A549 treated with RU486 at 1 μM for 4 hours (cell line): ENCODE measurements around the gene OR52A5. TPM values are rescaled to one million over a fixed set of nuclear protein-coding genes. Genes with fewer than 3 reads are reported as not detected.

ENCODE experiments used
- total RNA-seq: library from RNA; stranded (reverse); fragments of 200-300 nt; extraction: Qiagen RNA extraction; gene quantifications from 5 replicates; pipeline ENCODE4 v1.2.3, GENCODE V29; 2022; ENCODE audit warnings: low read depth

The OR52A5 gene
- not detected in 5 replicates for total RNA-seq

DNA sequence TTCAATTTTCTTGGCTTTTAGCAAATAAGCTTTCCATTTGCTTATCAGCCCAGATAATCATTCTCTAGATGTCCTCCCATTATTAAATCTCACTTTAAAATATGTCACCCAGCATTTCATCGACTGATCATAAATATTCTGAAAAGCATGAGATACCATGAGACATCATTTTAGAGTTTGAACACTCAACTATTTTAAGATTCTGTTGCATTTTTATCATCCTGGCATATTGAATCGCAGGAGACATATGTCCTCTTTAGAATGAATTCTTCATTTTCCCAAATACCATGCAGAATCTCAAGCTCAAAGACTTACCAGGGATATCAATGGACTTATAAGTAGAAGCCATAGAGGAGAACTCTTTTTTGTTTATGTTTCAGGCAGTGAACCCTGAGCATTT lies at the start of gene OR52A5:
OR52A5 (minus strand) TSS at position 361 of the 400 bp plus-strand sequence. CDS start 5,714 bp downstream, outside the sequence.

GRCh38 chr11:5154657-5155056 lies 16.5 kb upstream of the OR52A5 start, which contains the start of gene OR52A1:
Gene OR52A1, minus strand, starts transcription at chr11:5154757. Its CDS starts 2,388 bp downstream, at chr11:5152369.

Other genes with a start within 250 kb of the OR52A5 start
- not detected in 5 replicates for gene OR51A7, start 234.6 kb downstream of the OR52A5 start, total RNA-seq
- not detected in 5 replicates for gene OR51G2, start 219.0 kb downstream of the OR52A5 start, total RNA-seq
- not detected in 5 replicates for gene OR51G1, start 214.0 kb downstream of the OR52A5 start, total RNA-seq
- gene OR51A4, start 190.8 kb downstream of the OR52A5 start, total RNA-seq = not detected in 5 replicates
- not detected in 5 replicates for gene OR51A2, start 182.6 kb downstream of the OR52A5 start, total RNA-seq
- gene OR51L1, start 143.5 kb downstream of the OR52A5 start, total RNA-seq = not detected in 5 replicates
- not detected in 5 replicates for gene OR52J3, start 91.8 kb downstream of the OR52A5 start, total RNA-seq
- not detected in 5 replicates for gene OR52E2, start 78.7 kb downstream of the OR52A5 start, total RNA-seq
- not detected in 5 replicates for gene OR52E1, start 68.8 kb downstream of the OR52A5 start, total RNA-seq
- gene OR52A1, start 16.4 kb upstream of the OR52A5 start, total RNA-seq = not detected in 5 replicates
- not detected in 5 replicates for gene OR51V1, start 62.3 kb upstream of the OR52A5 start, total RNA-seq
- not detected in 5 replicates for gene HBB, start 88.7 kb upstream of the OR52A5 start, total RNA-seq
- gene HBD, start 96.1 kb upstream of the OR52A5 start, total RNA-seq = not detected in 5 replicates
- not detected in 5 replicates for gene HBG1, start 111.5 kb upstream of the OR52A5 start, total RNA-seq
- not detected in 5 replicates for gene HBG2, start 116.4 kb upstream of the OR52A5 start, total RNA-seq
- 0.25 TPM in 1 of 5 replicates, not detected in the others for gene HBE1, start 131.6 kb upstream of the OR52A5 start, total RNA-seq
- gene OR51B4, start 163.6 kb upstream of the OR52A5 start, total RNA-seq = not detected in 5 replicates
- not detected in 5 replicates for gene OR51B2, start 185.9 kb upstream of the OR52A5 start, total RNA-seq
- 0.07 to 0.09 TPM in 2 of 5 replicates, not detected in the others for gene OR51B5, start 205.2 kb upstream of the OR52A5 start, total RNA-seq
- gene OR51B6, start 213.2 kb upstream of the OR52A5 start, total RNA-seq = not detected in 5 replicates
- not detected in 5 replicates for gene OR51M1, start 245.5 kb upstream of the OR52A5 start, total RNA-seq